Body of pancreas (tissue), 4 donors: Measurements from ENCODE around the gene IDUA. TPM values are rescaled to one million over a fixed set of nuclear protein-coding genes. Genes with fewer than 3 reads are reported as not detected.
A peak's percentile ranks its signal among the peaks of the same experiment; 100 is the strongest.

Source experiments
- ATAC-seq: fragments of 150-250 bp; one replicate; pipeline ENCODE4 v1.9.1; 2016
- DNase-seq, 4 donors: peaks; one replicate each; pipeline ENCODE4 v3.0.0-alpha.2; 2019
- H3K27ac ChIP-seq, 4 donors: fragments of 200-600 bp; sonication (generic); 1 replicate in 3 of 4; 2 replicates in 1 of 4; pipeline versions ENCODE4 v1.5.1 to v1.6.1; 2016 to 2019; ENCODE audit warnings: mild to moderate bottlenecking in 1 of 4, mixed read lengths in 1 of 4, moderate library complexity in 1 of 4
- H3K27me3 ChIP-seq, 2 donors: fragments of 200-600 bp; sonication (generic); one replicate each; pipeline ENCODE4 v1.6.0; 2016; ENCODE audit warnings: mild to moderate bottlenecking in 1 of 2
- H3K36me3 ChIP-seq, 2 donors: fragments of 200-600 bp; sonication (generic); replicated peaks in 1 of 2; 2 replicates each; pipeline ENCODE4 v1.5.1; 2016; ENCODE audit warnings: low read depth in 2 of 2; ENCODE audit not compliant: insufficient read depth in 1 of 2
- H3K4me1 ChIP-seq: fragments of 200-600 bp; sonication (generic); one replicate; pipeline ENCODE4 v1.6.0; 2016
- H3K4me3 ChIP-seq, 2 donors: fragments of 200-600 bp; sonication (generic); 1 replicate in 1 of 2; 2 replicates in 1 of 2; pipeline ENCODE4 v1.5.1; 2016 to 2019
- H3K9me3 ChIP-seq, 3 donors: fragments of 200-600 bp; sonication (generic); 1 replicate in 2 of 3; 2 replicates in 1 of 3; pipeline ENCODE4 v1.5.1; 2016
- POLR2A ChIP-seq, 3 donors: fragments of 450-650 bp; IDR thresholded peaks; one replicate each; pipeline ENCODE4 v1.6.1; 2016; ENCODE audit warnings: antibody characterized with exemption in 3 of 3, mild to moderate bottlenecking in 2 of 3
- WGBS, 2 donors: methylation state at CpG; one replicate each; pipeline ENCODE4 v1.1.5; 2017; 5-methylcytosine and 5-hydroxymethylcytosine counted together
- intact Hi-C: fragments of 100-400 bp; cut with DNase I; formaldehyde crosslinking; loops from one replicate; pipeline ENCODE4 v1.15.1; 2023
- total RNA-seq, 2 donors: library from RNA; depleted of rRNA; stranded (reverse); fragments of >200 nt; gene quantifications; one replicate each; pipeline ENCODE4 v1.1.0, GENCODE V29; 2016
- TF ChIP-seq, protein P1 (sequence below), 7 experiments: fragments of 450-650 bp in 4 of 7; fragments of 200-600 bp in 3 of 7; sonication (generic) in 3 of 7; IDR thresholded peaks; one replicate each; pipeline ENCODE4 v1.5.1; 2016 to 2019; ENCODE audit warnings: antibody characterized with exemption in 7 of 7

IDUA gene
- total RNA-seq, 2 donors from 2014 or later = 30.0 to 37.6 TPM

DNA sequence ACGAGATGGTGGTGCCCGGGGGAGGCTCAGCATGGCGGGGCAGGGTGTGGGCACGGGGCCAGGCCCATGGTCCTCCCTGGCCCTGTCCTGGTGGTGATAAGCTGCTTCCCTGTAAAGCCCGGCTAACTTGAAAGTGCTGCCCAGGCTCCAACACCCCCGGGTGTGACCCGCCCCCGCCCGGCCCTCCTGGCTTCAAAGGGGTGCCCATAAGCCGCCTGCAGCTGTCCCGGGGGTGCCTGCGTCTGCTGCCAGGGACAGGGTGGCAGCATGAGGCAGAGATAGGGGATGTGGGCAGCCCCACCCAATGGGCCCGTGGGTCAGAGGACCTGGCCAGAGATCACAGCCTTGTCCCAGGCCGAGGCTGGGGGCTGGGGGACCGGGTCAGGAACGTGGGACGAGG, 42.7 kb downstream of the IDUA start:
- WGBS, 2 donors = 41 to 47% methylated on average over 7 to 12 of the region's 17 CpGs
- H3K9me3 ChIP-seq = no peaks in the 10 kb centered on the region
- H3K36me3 ChIP-seq = peaks cover 1 to 2% of the 10 kb centered on the region in 2 donors
- intact Hi-C loops = no loop called here
- no peak overlapping the region for H3K4me3 ChIP-seq
- no peak for TF ChIP-seq POLR2A (IDR thresholded peaks at IDR 0.05)
- TF ChIP-seq, protein P1, sequence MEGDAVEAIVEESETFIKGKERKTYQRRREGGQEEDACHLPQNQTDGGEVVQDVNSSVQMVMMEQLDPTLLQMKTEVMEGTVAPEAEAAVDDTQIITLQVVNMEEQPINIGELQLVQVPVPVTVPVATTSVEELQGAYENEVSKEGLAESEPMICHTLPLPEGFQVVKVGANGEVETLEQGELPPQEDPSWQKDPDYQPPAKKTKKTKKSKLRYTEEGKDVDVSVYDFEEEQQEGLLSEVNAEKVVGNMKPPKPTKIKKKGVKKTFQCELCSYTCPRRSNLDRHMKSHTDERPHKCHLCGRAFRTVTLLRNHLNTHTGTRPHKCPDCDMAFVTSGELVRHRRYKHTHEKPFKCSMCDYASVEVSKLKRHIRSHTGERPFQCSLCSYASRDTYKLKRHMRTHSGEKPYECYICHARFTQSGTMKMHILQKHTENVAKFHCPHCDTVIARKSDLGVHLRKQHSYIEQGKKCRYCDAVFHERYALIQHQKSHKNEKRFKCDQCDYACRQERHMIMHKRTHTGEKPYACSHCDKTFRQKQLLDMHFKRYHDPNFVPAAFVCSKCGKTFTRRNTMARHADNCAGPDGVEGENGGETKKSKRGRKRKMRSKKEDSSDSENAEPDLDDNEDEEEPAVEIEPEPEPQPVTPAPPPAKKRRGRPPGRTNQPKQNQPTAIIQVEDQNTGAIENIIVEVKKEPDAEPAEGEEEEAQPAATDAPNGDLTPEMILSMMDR (IDR thresholded peaks at IDR 0.05) = no peak
- no peak for DNase-seq
- no peak for ATAC-seq
- no peaks in the 10 kb centered on the region for H3K27me3 ChIP-seq
- no peak overlapping the region for H3K27ac ChIP-seq
- H3K4me1 ChIP-seq = peaks cover 25% of the 10 kb centered on the region

DNA sequence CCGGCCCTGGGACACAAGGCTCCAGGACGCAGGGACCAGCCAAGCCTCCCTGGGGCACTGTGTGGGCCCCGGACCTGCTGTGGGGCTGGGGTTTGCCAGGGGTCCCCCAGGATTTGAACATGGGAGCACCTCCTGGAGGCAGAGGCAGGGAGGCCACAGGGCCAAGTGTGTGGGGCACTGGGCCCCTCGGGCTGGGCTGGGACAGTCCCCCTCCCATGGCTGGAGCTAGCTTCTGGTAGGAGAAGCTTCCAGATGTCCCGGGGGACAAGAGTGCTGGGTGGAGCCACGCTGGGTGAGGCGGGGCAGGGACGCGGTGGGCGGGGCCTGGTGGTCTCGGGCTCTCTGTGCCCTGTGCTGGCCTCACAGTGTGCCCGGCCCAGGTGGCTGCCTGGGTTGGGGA, 43.2 kb downstream of the IDUA start:
- H3K4me1 ChIP-seq = peaks cover 29% of the 10 kb centered on the region
- intact Hi-C loops = no loop called here
- WGBS, 2 donors = 51 to 73% methylated on average over 2 to 10 of the region's 12 CpGs
- no peak for ATAC-seq
- no peak overlapping the region for H3K4me3 ChIP-seq
- no peaks in the 10 kb centered on the region for H3K27me3 ChIP-seq
- H3K9me3 ChIP-seq = no peaks in the 10 kb centered on the region
- DNase-seq = peak in 1 of 4 donors; percentile 42
- H3K36me3 ChIP-seq = peaks cover 0 to 2% of the 10 kb centered on the region in 2 donors
- no peak overlapping the region for H3K27ac ChIP-seq
- no peak for TF ChIP-seq POLR2A (IDR thresholded peaks at IDR 0.05)
- TF ChIP-seq, protein P1 (IDR thresholded peaks at IDR 0.05) = no peak

- no peak for TF ChIP-seq POLR2A (IDR thresholded peaks at IDR 0.05)
- TF ChIP-seq, protein P1 (IDR thresholded peaks at IDR 0.05) = no peak
- H3K27ac ChIP-seq = no peak overlapping the region
- H3K4me1 ChIP-seq = peaks cover 34% of the 10 kb centered on the region
- H3K4me3 ChIP-seq = no peak overlapping the region
- WGBS, 2 donors = 48 to 65% methylated on average over 12 to 16 of the region's 16 CpGs
- intact Hi-C loops = no loop called here
- H3K27me3 ChIP-seq = no peaks in the 10 kb centered on the region
- DNase-seq (peak in 2 of 4 donors; percentile 52 to 58), ATAC-seq (no peak)
- H3K36me3 ChIP-seq = no peaks in the 10 kb centered on the region
- no peaks in the 10 kb centered on the region for H3K9me3 ChIP-seq
Observed at GRCh38 chr4:1030559-1030958, 43.7 kb downstream of the IDUA start.

GRCh38 chr4:1031346-1031745, 44.5 kb downstream of the IDUA start:
- ATAC-seq (no peak), DNase-seq (no peak)
- WGBS, 2 donors = 67 to 82% methylated on average over 1 to 8 of the region's 8 CpGs
- H3K9me3 ChIP-seq = no peaks in the 10 kb centered on the region
- no peak overlapping the region for H3K27ac ChIP-seq
- no peaks in the 10 kb centered on the region for H3K36me3 ChIP-seq
- H3K4me1 ChIP-seq = peaks cover 28% of the 10 kb centered on the region
- no peaks in the 10 kb centered on the region for H3K27me3 ChIP-seq
- no peak overlapping the region for H3K4me3 ChIP-seq
- intact Hi-C loops = no loop called here
- no peak for TF ChIP-seq POLR2A (IDR thresholded peaks at IDR 0.05)
- TF ChIP-seq, protein P1 (IDR thresholded peaks at IDR 0.05) = no peak
